Right lobe of liver (tissue), 4 donors: ENCODE measurements around the gene IGSF9B.

Source experiments
- POLR2A ChIP-seq: fragments of 450-650 bp; IDR thresholded peaks from one replicate; pipeline ENCODE4 v1.6.1; 2017; ENCODE audit warnings: antibody characterized with exemption, mild to moderate bottlenecking
- TF ChIP-seq, protein P1 (sequence below), 4 donors: fragments of 200-600 bp in 3 of 4; fragments of 450-650 bp in 1 of 4; IDR thresholded peaks; one replicate each; pipeline versions ENCODE4 v1.5.1 to v1.8.0; 2016 to 2022; ENCODE audit warnings: antibody characterized with exemption in 4 of 4, mild to moderate bottlenecking in 2 of 4
- donor health status: DM: no; HTN: no; CAD: no.
- donor health status: DM: no; HTN: no; CAD: no.
- donor health status: DM: no; HTN: yes; CAD: no.

- TF ChIP-seq, protein P1, sequence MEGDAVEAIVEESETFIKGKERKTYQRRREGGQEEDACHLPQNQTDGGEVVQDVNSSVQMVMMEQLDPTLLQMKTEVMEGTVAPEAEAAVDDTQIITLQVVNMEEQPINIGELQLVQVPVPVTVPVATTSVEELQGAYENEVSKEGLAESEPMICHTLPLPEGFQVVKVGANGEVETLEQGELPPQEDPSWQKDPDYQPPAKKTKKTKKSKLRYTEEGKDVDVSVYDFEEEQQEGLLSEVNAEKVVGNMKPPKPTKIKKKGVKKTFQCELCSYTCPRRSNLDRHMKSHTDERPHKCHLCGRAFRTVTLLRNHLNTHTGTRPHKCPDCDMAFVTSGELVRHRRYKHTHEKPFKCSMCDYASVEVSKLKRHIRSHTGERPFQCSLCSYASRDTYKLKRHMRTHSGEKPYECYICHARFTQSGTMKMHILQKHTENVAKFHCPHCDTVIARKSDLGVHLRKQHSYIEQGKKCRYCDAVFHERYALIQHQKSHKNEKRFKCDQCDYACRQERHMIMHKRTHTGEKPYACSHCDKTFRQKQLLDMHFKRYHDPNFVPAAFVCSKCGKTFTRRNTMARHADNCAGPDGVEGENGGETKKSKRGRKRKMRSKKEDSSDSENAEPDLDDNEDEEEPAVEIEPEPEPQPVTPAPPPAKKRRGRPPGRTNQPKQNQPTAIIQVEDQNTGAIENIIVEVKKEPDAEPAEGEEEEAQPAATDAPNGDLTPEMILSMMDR (IDR thresholded peaks at IDR 0.05): no peak
- no peak for TF ChIP-seq POLR2A
Observed at GRCh38 chr11:134001596-134001995, 44.8 kb upstream of the IGSF9B start.
